DND-41 (cell line): ENCODE measurements around the gene DYNLT2B.

Experiments
- CTCF ChIP-seq: IDR thresholded peaks from 2 replicates; pipeline ENCODE4 v1.5.1; 2012; ENCODE audit warnings: borderline replicate concordance, low read length, moderate library complexity, mild to moderate bottlenecking; ENCODE audit not compliant: poor library complexity, severe bottlenecking; ENCODE audit errors: extremely low read depth
- EZH2 ChIP-seq: IDR thresholded peaks from 3 replicates; pipeline ENCODE4 v1.6.1; 2012; ENCODE audit warnings: borderline replicate concordance, low read depth, mild to moderate bottlenecking, moderate library complexity, low read length, inconsistent platforms; ENCODE audit not compliant: severe bottlenecking

GRCh38 chr3:196344663-196345062 lies 26.6 kb upstream of the DYNLT2B start:
- TF ChIP-seq CTCF: no peak
- no peak for TF ChIP-seq EZH2
